Middle frontal gyrus (tissue), 1 donor: ENCODE data around the gene IL6R.

ENCODE experiments used
- DNase-seq: peaks from one replicate; pipeline ENCODE4 v3.0.0-alpha.2; 2015; ENCODE audit warnings: low spot score; ENCODE audit errors: extremely low spot score

IL6R gene

DNA sequence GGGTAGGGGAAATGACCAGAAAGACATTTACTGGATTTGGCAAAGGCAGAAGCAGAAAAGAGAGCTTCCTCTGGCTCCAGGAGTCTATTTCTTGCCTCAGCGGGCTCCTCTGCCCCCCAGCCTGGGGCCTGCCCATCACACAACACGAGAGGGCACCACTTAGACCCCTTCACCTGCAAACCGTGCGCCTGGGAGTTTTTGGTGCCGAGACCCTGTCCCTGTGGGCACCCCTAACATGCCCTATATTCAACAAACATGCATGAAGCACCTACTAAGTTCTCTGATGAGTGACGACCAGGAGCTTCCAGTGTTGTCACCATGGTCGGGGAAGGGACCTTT lies 18.8 kb downstream of the IL6R start:
- DNase-seq: no peak

- DNase-seq: no peak
These were observed 20.0 kb downstream of the IL6R start for GRCh38 chr1:154425172-154425571.

DNA sequence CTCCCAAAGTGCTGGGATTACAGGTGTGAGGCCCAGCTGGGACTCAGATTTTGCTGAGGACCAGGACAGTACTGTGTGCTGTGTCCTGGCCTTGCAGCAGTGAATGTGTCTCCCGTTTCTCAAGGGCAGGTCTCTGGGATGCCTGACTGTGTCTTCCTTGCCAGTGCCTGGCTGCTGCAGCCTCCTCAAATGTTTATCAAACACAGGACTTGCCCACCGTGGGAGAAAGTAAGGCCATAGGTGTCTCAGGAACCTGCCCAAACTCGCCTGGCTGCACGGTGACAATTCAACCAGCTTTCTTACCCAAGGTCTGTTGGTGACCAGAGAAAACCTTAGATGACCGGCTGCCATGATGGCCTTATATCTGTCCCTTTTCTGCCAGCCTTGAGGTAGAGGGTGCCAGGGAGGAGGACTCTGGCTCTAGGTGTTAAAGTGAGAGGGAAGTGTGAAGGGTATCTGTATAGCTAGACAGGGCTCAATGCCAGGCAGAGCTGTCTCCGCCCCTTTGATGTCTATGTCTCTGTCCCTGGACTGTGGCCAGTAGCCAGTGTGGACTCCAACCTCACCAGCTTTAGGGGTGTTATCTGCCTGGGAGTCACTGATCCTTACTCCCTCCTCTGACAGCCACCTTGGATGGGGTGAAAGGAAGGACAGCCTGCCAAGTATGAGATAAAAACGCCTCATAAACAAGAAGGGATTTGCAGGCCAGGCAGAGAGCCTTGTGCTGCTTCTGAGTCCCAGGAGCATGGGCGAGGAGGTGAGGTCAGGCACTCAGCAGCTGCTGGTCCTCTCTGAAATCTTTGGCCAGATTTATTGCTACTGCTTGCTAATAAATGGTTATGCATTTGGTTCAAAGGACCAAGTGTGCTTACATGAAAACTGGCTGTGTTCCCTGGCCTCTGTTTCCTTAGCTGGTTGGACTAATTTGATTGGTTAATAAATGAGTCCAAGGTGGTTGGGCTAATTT lies 22.3 kb downstream of the IL6R start:
- no peak for DNase-seq

DNA sequence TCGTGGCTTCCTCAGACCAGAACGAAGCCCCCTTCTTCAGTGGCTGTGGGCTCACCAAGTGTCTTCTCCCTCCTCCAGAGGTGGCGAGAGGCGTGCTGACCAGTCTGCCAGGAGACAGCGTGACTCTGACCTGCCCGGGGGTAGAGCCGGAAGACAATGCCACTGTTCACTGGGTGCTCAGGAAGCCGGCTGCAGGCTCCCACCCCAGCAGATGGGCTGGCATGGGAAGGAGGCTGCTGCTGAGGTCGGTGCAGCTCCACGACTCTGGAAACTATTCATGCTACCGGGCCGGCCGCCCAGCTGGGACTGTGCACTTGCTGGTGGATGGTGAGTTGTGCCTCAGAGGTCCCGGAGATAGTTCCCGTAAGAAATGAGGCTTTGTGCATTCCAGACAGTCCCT lies 24.0 kb downstream of the IL6R start:
- DNase-seq: no peak

GRCh38 chr1:154429841-154430611 lies 24.9 kb downstream of the IL6R start:
- DNase-seq: no peak

- no peak for DNase-seq
These were observed 25.8 kb downstream of the IL6R start for GRCh38 chr1:154430903-154431302.

GRCh38 chr1:154431586-154432373 lies 26.6 kb downstream of the IL6R start:
- DNase-seq: no peak

- DNase-seq: no peak
These were observed 28.1 kb downstream of the IL6R start for GRCh38 chr1:154433161-154433764.

GRCh38 chr1:154434346-154435085 lies 29.4 kb downstream of the IL6R start:
- DNase-seq: no peak

DNA sequence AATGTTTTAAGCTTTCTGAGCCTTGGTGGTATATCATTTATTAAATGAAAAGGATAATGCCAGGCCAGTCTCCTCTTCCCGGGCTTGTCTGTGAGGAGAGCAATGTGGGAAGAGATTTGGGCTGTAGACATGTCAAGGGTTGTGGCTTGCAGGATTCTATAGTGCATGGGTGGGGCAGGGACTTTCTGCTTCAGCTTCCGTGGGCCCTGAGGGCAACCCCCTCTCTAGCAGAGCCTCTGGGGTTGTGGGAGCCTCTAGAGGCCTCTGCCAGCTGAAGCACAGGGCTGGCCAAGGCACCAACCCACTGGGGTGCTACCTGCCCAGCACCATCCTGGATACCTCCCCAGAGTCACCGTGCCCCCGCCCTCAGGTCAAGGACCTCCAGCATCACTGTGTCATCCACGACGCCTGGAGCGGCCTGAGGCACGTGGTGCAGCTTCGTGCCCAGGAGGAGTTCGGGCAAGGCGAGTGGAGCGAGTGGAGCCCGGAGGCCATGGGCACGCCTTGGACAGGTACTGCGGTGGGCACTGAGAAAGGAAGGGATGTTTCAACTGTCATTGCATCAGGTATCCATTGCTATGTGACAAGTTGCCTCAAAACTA lies 30.6 kb downstream of the IL6R start:
- DNase-seq: no peak

- DNase-seq: no peak
These were observed 31.3 kb downstream of the IL6R start for GRCh38 chr1:154436433-154436832.

DNA sequence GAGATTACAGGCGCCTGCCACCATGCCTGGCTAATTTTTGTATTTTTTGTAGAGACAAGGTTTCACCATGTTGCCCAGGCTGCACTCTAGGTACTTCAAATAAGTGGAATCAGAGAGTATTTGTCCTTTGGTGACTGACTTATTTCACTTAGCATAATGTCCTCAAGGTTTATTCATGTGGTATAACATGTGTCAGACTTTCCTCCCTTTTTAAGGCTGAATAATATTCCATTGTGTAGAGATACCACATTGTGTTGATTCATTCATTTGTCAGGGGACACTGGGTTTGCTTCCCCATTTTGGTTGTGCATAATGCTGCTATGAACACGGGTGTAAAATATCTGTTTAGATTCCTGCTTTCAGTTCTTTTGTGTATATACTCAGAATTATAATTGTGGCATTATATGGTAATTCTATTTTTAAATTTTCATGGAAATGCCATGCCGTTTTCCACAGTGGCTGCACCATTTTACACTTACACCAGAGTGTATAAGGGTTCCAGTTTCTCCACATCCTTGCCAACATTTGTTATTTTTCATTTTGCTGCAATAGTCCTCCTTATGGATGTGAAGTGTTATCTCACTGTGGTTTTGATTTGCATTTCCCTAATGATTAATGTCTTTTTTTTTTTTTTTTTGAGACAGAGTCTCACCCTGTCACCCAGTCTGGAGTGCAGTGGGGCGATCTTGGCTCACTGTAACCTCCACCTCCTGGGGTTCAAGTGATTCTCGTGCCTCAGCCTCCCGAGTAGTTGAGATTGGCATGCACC lies 35.1 kb downstream of the IL6R start:
- no peak for DNase-seq

DNA sequence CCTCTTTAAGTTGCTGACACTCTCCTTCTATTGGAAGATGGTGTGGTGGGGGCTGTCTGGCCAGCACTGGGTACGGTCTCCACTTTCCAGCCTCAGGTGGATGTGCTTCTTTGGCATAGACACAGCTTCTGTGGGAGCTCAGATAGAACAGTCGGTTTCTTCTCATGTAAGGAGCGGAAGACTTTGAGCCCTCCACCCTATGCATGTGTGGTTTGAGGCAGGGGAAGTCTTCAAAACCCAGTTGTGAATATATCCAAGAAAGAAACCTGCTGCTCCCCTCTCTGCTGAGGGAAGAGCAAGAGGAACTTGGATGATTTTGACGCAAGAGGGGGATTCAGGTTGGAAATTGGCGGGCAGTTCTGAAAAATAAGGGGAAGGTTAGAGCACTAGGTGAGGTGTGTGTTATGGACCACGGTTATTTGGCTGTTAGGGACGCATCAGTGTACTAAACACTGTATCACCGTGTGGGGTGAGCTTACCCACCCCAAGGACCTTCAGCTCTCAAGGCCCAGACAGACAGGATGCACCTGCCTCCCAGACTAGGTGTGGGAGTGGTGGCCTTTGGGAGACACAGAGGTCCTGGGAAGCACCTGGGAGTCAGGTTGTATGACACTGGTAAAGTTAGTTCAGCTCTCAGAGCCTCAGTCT lies 36.2 kb downstream of the IL6R start:
- no peak for DNase-seq

DNA sequence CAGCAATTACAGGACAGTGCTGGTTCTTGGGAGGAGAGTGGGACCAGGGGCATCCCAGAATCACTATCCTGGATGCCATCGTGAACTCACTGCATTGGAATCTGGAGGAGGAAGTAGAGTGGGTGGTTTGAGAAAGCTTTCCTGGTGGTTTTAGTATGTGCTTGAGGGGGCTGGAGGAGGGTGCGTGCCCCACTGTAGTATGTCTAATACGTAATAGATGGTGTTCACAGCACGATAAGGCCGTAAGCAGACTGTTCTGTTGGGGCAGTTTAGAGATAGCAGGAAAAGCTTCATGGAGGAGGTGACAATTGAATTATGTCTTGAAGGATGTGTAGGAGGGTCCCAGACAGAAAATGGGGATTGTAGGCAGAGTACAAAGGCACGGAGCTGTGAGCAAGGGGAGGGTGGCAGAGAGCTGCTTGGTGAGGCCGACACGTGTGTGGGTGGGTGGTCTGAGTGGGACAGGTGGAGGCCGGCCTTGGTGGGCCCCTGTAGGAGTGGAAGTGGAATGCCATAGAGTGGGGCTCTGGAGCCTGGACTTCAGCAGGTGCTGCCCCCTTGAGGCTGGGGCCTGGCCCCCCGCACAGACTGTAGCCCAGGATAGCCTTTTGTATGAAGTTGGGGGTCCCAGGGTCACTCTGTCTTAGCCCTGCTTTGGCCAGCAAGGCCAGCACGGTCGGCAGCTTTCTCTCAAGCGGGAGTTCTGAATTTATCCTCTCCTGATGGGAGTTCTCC lies 37.0 kb downstream of the IL6R start:
- DNase-seq: no peak

DNA sequence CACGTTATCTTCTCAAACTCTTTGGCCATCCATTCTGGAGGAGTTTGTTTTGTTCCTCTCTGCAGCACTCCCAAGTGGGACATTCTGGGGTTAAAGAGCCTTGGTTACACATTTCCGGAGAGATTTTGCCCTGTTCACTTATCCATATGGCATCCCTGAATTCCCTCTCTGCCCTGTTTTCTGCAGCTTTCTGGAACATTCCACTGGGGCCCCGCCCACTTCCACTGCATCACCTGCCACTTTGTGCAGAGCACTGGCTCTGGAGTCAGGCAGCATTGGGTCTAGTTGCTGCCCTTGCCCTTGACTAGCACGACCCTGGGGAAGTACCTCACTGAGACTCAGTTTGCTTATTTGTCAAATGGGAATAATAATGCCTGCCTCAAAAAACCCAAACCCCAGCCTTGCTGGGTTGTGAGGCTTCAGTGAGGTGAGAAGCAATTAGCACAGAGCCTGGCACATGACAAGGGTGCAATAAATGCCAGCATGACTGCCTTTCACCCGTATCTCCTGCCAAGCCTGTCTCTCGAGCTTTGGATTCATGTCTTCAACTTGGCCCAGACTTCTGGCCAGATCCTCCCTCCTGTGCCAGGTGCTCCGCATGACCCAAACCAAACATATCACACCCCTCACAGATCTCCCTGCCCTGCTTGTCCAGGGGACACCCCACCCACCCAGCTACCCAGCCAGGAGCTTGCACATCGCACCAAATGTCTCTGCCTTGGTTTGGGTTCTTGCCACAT lies 38.3 kb downstream of the IL6R start:
- no peak for DNase-seq

- DNase-seq: no peak
These were observed 39.9 kb downstream of the IL6R start for GRCh38 chr1:154445040-154445472.

- DNase-seq: no peak
These were observed 41.1 kb downstream of the IL6R start for GRCh38 chr1:154446292-154446691.

- DNase-seq: no peak
These were observed 41.6 kb downstream of the IL6R start for GRCh38 chr1:154446789-154447188.
